ENCODE results near the gene BARHL1. TPM values are rescaled to one million over a fixed set of nuclear protein-coding genes. Genes with fewer than 3 reads are reported as not detected.

The BARHL1 gene
- total and polyA plus RNA-seq, 2 of the 13 experiments (the other 11 are each of a cell fraction or from before 2014, with no cell fraction given): not detected

DNA sequence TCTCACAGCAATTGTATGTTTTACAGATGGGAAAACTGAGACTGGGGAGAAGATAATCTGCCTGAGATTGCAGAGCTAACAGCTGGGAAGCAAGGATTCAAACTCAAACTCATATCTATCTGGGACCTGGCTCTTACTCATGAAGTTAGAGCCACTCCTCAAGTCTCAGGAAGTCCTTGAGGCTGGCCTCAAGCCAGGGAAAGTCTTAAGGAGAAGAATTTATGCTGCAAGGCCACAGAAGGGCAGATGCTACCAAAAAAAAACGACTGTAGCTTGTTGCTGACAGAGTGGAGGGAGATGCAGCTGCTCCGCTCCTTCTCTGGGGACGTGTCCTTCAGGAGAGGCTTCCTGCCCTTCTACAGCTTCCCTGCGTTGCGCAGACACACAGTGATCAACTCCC lies 39.8 kb downstream of the BARHL1 start:
- ChIA-PET CTCF (ENCODE audit: low intra/inter-chr PET ratio, low total read pairs) (no interaction called here), POLR2A (no interaction called here)
- intact Hi-C loops (cut with micrococcal nuclease; ENCODE audit: unreplicated experiment) (no loop called here), in situ Hi-C loops (cut with HindIII; ENCODE audit: extremely low pct_ligation_motif_present, low pct_unique_long_range_greater_than_20kb) (no loop called here)
- Histone ChIP-seq H3K9me3 (ENCODE audit: low read length) (no peaks in the 10 kb centered on the region), H3K27me3 (ENCODE audit: control insufficient read depth in 1 of 2, insufficient read depth in 2 of 2, low read length in 2 of 2) (no peaks in the 10 kb centered on the region), H3K4me3 (replicated peaks in 1 of 3; ENCODE audit: insufficient read depth in 1 of 3, low read depth in 2 of 3, low read length in 3 of 3) (no peak overlapping the region), H4K20me1 (ENCODE audit: insufficient read depth, low read length) (no peaks in the 10 kb centered on the region), H3K79me2 (ENCODE audit: insufficient read depth, low read length) (no peaks in the 10 kb centered on the region), H3K4me1 (ENCODE audit: insufficient read depth, low read length) (no peaks in the 10 kb centered on the region), H3K27ac (ENCODE audit: extremely low read length, insufficient read depth, low read length) (no peak overlapping the region), H3K36me3 (replicated peaks in 1 of 2; ENCODE audit: control insufficient read depth in 1 of 2, insufficient read depth in 2 of 2, low read length in 2 of 2) (peaks cover 12 to 64% of the 10 kb centered on the region in 2 experiments), H3K9ac (ENCODE audit: insufficient read depth, low read depth, low read length) (no peak overlapping the region), H2AFZ (ENCODE audit: low read length) (no peak overlapping the region), H3K4me2 (ENCODE audit: low read depth, low read length) (no peak overlapping the region)
- DNase-seq (ENCODE audit: low spot score) (no peak), ATAC-seq (no peak), FAIRE-seq (no peak)
- BruUV-seq (replicated peaks): no TSS peak
- 87% methylated on average over 5 of the region's 5 CpGs for WGBS (ENCODE audit: low lambda C conversion rate)
- no peak for TF ChIP-seq HNRNPH1 (optimal IDR thresholded peaks at IDR 0.05; ENCODE audit: low read depth, low read length)

DNA sequence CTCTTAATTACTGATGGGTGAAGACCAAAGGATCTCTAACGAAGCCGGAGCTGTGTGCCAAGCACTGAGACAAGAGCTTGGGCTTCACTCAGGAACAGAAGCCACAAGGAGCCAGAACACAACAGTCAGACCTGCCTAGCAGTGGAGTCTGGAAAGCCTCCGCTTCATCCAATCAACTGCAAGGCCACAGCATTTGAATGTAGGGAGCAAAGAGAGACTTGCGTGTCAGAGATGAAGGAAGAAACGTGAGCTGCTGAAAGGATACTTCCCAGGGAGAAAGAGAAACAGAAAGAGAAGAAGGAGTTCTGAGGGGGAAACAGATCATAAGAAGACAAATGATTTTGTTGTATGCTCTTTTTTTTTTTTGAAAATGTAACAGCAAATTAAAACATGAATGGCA lies 43.9 kb downstream of the BARHL1 start:
- in situ Hi-C loops (cut with HindIII; ENCODE audit: extremely low pct_ligation_motif_present, low pct_unique_long_range_greater_than_20kb) (no loop called here), intact Hi-C loops (cut with micrococcal nuclease; ENCODE audit: unreplicated experiment) (no loop called here)
- BruUV-seq (replicated peaks): no TSS peak
- no peaks in the 10 kb centered on the region for H3K4me1 ChIP-seq (ENCODE audit: insufficient read depth, low read length)
- H3K4me2 ChIP-seq (ENCODE audit: low read depth, low read length): no peak overlapping the region
- TF ChIP-seq ZNF570 (CRISPR knock-in tag; IDR thresholded peaks at IDR 0.05; ENCODE audit: borderline replicate concordance): no peak
- TF ChIP-seq, protein P1, sequence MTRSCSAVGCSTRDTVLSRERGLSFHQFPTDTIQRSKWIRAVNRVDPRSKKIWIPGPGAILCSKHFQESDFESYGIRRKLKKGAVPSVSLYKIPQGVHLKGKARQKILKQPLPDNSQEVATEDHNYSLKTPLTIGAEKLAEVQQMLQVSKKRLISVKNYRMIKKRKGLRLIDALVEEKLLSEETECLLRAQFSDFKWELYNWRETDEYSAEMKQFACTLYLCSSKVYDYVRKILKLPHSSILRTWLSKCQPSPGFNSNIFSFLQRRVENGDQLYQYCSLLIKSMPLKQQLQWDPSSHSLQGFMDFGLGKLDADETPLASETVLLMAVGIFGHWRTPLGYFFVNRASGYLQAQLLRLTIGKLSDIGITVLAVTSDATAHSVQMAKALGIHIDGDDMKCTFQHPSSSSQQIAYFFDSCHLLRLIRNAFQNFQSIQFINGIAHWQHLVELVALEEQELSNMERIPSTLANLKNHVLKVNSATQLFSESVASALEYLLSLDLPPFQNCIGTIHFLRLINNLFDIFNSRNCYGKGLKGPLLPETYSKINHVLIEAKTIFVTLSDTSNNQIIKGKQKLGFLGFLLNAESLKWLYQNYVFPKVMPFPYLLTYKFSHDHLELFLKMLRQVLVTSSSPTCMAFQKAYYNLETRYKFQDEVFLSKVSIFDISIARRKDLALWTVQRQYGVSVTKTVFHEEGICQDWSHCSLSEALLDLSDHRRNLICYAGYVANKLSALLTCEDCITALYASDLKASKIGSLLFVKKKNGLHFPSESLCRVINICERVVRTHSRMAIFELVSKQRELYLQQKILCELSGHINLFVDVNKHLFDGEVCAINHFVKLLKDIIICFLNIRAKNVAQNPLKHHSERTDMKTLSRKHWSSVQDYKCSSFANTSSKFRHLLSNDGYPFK (CRISPR knock-in tag; IDR thresholded peaks at IDR 0.05; ENCODE audit: borderline replicate concordance): no peak
- TF ChIP-seq, protein P2, sequence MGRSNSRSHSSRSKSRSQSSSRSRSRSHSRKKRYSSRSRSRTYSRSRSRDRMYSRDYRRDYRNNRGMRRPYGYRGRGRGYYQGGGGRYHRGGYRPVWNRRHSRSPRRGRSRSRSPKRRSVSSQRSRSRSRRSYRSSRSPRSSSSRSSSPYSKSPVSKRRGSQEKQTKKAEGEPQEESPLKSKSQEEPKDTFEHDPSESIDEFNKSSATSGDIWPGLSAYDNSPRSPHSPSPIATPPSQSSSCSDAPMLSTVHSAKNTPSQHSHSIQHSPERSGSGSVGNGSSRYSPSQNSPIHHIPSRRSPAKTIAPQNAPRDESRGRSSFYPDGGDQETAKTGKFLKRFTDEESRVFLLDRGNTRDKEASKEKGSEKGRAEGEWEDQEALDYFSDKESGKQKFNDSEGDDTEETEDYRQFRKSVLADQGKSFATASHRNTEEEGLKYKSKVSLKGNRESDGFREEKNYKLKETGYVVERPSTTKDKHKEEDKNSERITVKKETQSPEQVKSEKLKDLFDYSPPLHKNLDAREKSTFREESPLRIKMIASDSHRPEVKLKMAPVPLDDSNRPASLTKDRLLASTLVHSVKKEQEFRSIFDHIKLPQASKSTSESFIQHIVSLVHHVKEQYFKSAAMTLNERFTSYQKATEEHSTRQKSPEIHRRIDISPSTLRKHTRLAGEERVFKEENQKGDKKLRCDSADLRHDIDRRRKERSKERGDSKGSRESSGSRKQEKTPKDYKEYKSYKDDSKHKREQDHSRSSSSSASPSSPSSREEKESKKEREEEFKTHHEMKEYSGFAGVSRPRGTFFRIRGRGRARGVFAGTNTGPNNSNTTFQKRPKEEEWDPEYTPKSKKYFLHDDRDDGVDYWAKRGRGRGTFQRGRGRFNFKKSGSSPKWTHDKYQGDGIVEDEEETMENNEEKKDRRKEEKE (IDR thresholded peaks at IDR 0.05): no peak
- TF ChIP-seq SRF (IDR thresholded peaks at IDR 0.05; ENCODE audit: low read depth, low read length): no peak
- no peaks in the 10 kb centered on the region for H3K79me2 ChIP-seq (ENCODE audit: insufficient read depth, low read length)
- H3K9me3 ChIP-seq (ENCODE audit: low read length): no peaks in the 10 kb centered on the region
- no peaks in the 10 kb centered on the region for H4K20me1 ChIP-seq (ENCODE audit: insufficient read depth, low read length)
- POLR2A ChIA-PET: no interaction called here
- no peak overlapping the region for H2AFZ ChIP-seq (ENCODE audit: low read length)
- H3K27me3 ChIP-seq (ENCODE audit: control insufficient read depth in 1 of 2, insufficient read depth in 2 of 2, low read length in 2 of 2): no peaks in the 10 kb centered on the region
- CTCF ChIA-PET (ENCODE audit: low intra/inter-chr PET ratio, low total read pairs): no interaction called here
- DNase-seq (ENCODE audit: low spot score) (no peak), FAIRE-seq (no peak), ATAC-seq (no peak)
- H3K27ac ChIP-seq (ENCODE audit: extremely low read length, insufficient read depth, low read length): no peak overlapping the region
- WGBS (ENCODE audit: low lambda C conversion rate): 95% methylated on average over 5 of the region's 5 CpGs
- peaks cover 13 to 73% of the 10 kb centered on the region in 2 experiments for H3K36me3 ChIP-seq (replicated peaks in 1 of 2; ENCODE audit: control insufficient read depth in 1 of 2, insufficient read depth in 2 of 2, low read length in 2 of 2)
- H3K9ac ChIP-seq (ENCODE audit: insufficient read depth, low read depth, low read length): no peak overlapping the region
- H3K4me3 ChIP-seq (replicated peaks in 1 of 3; ENCODE audit: insufficient read depth in 1 of 3, low read depth in 2 of 3, low read length in 3 of 3): no peak overlapping the region

All from HepG2 (cell line).